HepG2 (cell line): ENCODE results near the gene RAPGEF2. TPM values are rescaled to one million over a fixed set of nuclear protein-coding genes. Genes with fewer than 3 reads are reported as not detected.

ENCODE experiments used
- ATAC-seq: fragments of 200-7000 bp; cut with Tn5 transposase; 3 replicates; pipeline ENCODE4 v1.9.1; 2020; ENCODE audit warnings: mild to moderate bottlenecking, moderate library complexity
- BruUV-seq: library from RNA; stranded (reverse); fragments of 400-500 nt; replicated peaks from 2 replicates; lab custom pipeline; 2021; lab: Mats Ljungman, UMichigan
- CTCF ChIA-PET: fragments of 300-600 bp; formaldehyde crosslinking; extraction: SDS; loops from one replicate; lab custom pipeline; 2021; ENCODE audit warnings: low total read pairs, inconsistent platforms, low intra/inter-chr PET ratio; lab: Yijun Ruan, JAX
- POLR2A ChIA-PET: fragments of 350-600 bp; sonication (Branson Sonifier 250); formaldehyde crosslinking; loops from one replicate; lab custom pipeline; 2020; ENCODE audit warnings: antibody characterized with exemption, inconsistent platforms; lab: Yijun Ruan, JAX
- DNase-seq: peaks from one replicate; pipeline ENCODE4 v3.0.0-alpha.2; 2015; ENCODE audit warnings: low spot score
- FAIRE-seq: peaks from 3 replicates; lab custom pipeline; 2011; peaks lifted over from hg19 to GRCh38; lab: Jason Lieb, UNC
- H2AFZ ChIP-seq: one replicate; pipeline ENCODE4 v1.6.1; 2011; ENCODE audit warnings: low read length, inconsistent platforms
- H3K27ac ChIP-seq: fragments of 300-600 bp; 3 replicates; pipeline ENCODE4 v1.8.0; 2011; ENCODE audit warnings: mixed run types, mild to moderate bottlenecking, mixed read lengths, low read length, inconsistent platforms; ENCODE audit not compliant: insufficient read depth; ENCODE audit errors: extremely low read length
- H3K27me3 ChIP-seq, 2 experiments: fragments of 200-600 bp in 1 of 2; 2 replicates in 1 of 2; 3 replicates in 1 of 2; pipeline versions ENCODE4 v1.6.0 to v1.8.0; 2011; ENCODE audit warnings: low read length in 2 of 2, mild to moderate bottlenecking in 2 of 2, moderate library complexity in 2 of 2, inconsistent platforms in 1 of 2; ENCODE audit not compliant: insufficient read depth in 2 of 2, control insufficient read depth in 1 of 2
- H3K36me3 ChIP-seq, 2 experiments: fragments of 200-600 bp in 1 of 2; replicated peaks in 1 of 2; 2 replicates in 1 of 2; 3 replicates in 1 of 2; pipeline versions ENCODE4 v1.5.1 to v1.8.0; 2011; ENCODE audit warnings: low read length in 2 of 2, inconsistent platforms in 1 of 2; ENCODE audit not compliant: insufficient read depth in 2 of 2, control insufficient read depth in 1 of 2
- H3K4me1 ChIP-seq: 2 replicates; pipeline ENCODE4 v1.5.1; 2012; ENCODE audit warnings: low read length, inconsistent platforms; ENCODE audit not compliant: insufficient read depth
- H3K4me2 ChIP-seq: 2 replicates; pipeline ENCODE4 v1.6.0; 2011; ENCODE audit warnings: low read depth, low read length, inconsistent platforms
- H3K4me3 ChIP-seq, 3 experiments: fragments of 200-600 bp in 1 of 3; sonication (generic), shearing (Covaris generic) in 1 of 3; replicated peaks in 1 of 3; 2 replicates each; pipeline ENCODE4 v1.5.1; 2011 to 2016; ENCODE audit warnings: low read length in 3 of 3, inconsistent platforms in 2 of 3, low read depth in 2 of 3, mild to moderate bottlenecking in 2 of 3, control low read depth in 1 of 3, mixed read lengths in 1 of 3; ENCODE audit not compliant: insufficient read depth in 1 of 3
- H3K79me2 ChIP-seq: one replicate; pipeline ENCODE4 v1.6.1; 2011; ENCODE audit warnings: low read length, inconsistent platforms; ENCODE audit not compliant: insufficient read depth
- H3K9ac ChIP-seq: 2 replicates; pipeline ENCODE4 v1.6.0; 2011; ENCODE audit warnings: mild to moderate bottlenecking, low read depth, low read length, inconsistent platforms; ENCODE audit not compliant: insufficient read depth
- H3K9me3 ChIP-seq: 2 replicates; pipeline ENCODE4 v1.5.1; 2012; ENCODE audit warnings: mild to moderate bottlenecking, low read length
- H4K20me1 ChIP-seq: 2 replicates; pipeline ENCODE4 v1.6.0; 2011; ENCODE audit warnings: inconsistent platforms, mild to moderate bottlenecking, low read length, moderate library complexity; ENCODE audit not compliant: insufficient read depth
- HNRNPLL ChIP-seq: fragments of 200-400 bp; formaldehyde crosslinking; IDR thresholded peaks from 2 replicates; pipeline ENCODE4 v1.6.1; 2017; ENCODE audit warnings: mild to moderate bottlenecking, low read depth, low read length; ENCODE audit not compliant: poor library complexity, severe bottlenecking
- ISX ChIP-seq: sonication (generic); formaldehyde crosslinking; conservative IDR thresholded peaks from 2 replicates; pipeline ENCODE4 v1.5.0; 2020; ENCODE audit warnings: missing genetic modification reagents
- MLX ChIP-seq: IDR thresholded peaks from 2 replicates; pipeline ENCODE4 v1.6.1; 2016
- PLRG1 ChIP-seq: fragments of 450-650 bp; conservative IDR thresholded peaks from 2 replicates; pipeline ENCODE4 v1.6.1; 2016
- STAG1 ChIP-seq: sonication (generic); formaldehyde crosslinking; IDR thresholded peaks from 2 replicates; pipeline ENCODE4 v1.4.0; 2020; ENCODE audit warnings: missing genetic modification reagents
- ZBTB26 ChIP-seq: IDR thresholded peaks from 2 replicates; pipeline ENCODE4 v1.6.1; 2016; ENCODE audit warnings: missing compliant biosample characterization, missing genetic modification reagents, borderline replicate concordance
- ZFP36L1 ChIP-seq: sonication (generic); formaldehyde crosslinking; IDR thresholded peaks from 2 replicates; pipeline ENCODE4 v1.8.0; 2022; ENCODE audit warnings: mild to moderate bottlenecking, missing genetic modification reagents, moderate library complexity
- WGBS: methylation state at CpG from one replicate; pipeline ENCODE4 v1.1.6; 2017; ENCODE audit warnings: low lambda C conversion rate; 5-methylcytosine and 5-hydroxymethylcytosine counted together
- in situ Hi-C: cut with HindIII; loops from 2 replicates; pipeline ENCODE4 v1.10.0; 2017; ENCODE audit warnings: low pct_unique_long_range_greater_than_20kb; ENCODE audit not compliant: extremely low pct_ligation_motif_present
- intact Hi-C: fragments of 100-400 bp; cut with micrococcal nuclease; formaldehyde crosslinking; loops from one replicate; pipeline ENCODE4 v1.10.0; 2022; ENCODE audit not compliant: unreplicated experiment
- polyA plus RNA-seq, 8 experiments: library from polyadenylated mRNA; depleted of rRNA in 3 of 8; stranded (reverse) in 7 of 8; unstranded in 1 of 8; fragments of >200 nt; fragmentation: Illumina TruSeq in 4 of 8; extraction: Trizol in 4 of 8; gene quantifications; 2 replicates each; pipeline versions ENCODE4 v1.2.1 to v1.2.3, GENCODE V29; 2011 to 2016; ENCODE audit warnings: low read depth in 4 of 8, missing spikeins in 1 of 8, mixed read lengths in 1 of 8; ENCODE audit not compliant: insufficient read depth in 1 of 8
- total RNA-seq, 5 experiments: library from RNA; depleted of rRNA; stranded (reverse); fragments of >200 nt; fragmentation: Illumina TruSeq; extraction: Trizol; gene quantifications; 2 replicates each; pipeline ENCODE4 v1.2.3, GENCODE V29; 2016; ENCODE audit warnings: low read depth in 1 of 5
- TF ChIP-seq, protein P1 (sequence below): sonication (generic); formaldehyde crosslinking; IDR thresholded peaks from 2 replicates; pipeline ENCODE4 v1.4.0; 2020; ENCODE audit warnings: missing genetic modification reagents, borderline replicate concordance
- TF ChIP-seq, protein P2 (sequence below): IDR thresholded peaks from 2 replicates; pipeline ENCODE4 v1.6.1; 2016; ENCODE audit warnings: mild to moderate bottlenecking

RAPGEF2 gene
- total and polyA plus RNA-seq, 2 of the 13 experiments (the other 11 are each of a cell fraction or from before 2014, with no cell fraction given), result 19.2 to 23.0 TPM

GRCh38 chr4:159389756-159390155, 286.9 kb downstream of the RAPGEF2 start:
- no peaks in the 10 kb centered on the region for H3K9me3 ChIP-seq
- no peak for FAIRE-seq
- no peaks in the 10 kb centered on the region for H3K27me3 ChIP-seq
- no peak overlapping the region for H3K9ac ChIP-seq
- no peaks in the 10 kb centered on the region for H3K36me3 ChIP-seq
- no peaks in the 10 kb centered on the region for H3K79me2 ChIP-seq
- H2AFZ ChIP-seq, result no peak overlapping the region
- no TSS peak for BruUV-seq
- H4K20me1 ChIP-seq, result no peaks in the 10 kb centered on the region
- no peak overlapping the region for H3K27ac ChIP-seq
- POLR2A ChIA-PET, result no interaction called here
- H3K4me2 ChIP-seq, result no peak overlapping the region
- ATAC-seq, result no peak
- no peak overlapping the region for H3K4me3 ChIP-seq
- H3K4me1 ChIP-seq, result no peaks in the 10 kb centered on the region
- TF ChIP-seq ISX (CRISPR knock-in tag) (no peak), MLX (CRISPR knock-in tag) (no peak), PLRG1 (no peak), STAG1 (no peak), ZBTB26 (CRISPR knock-in tag) (no peak), HNRNPLL (no peak), ZFP36L1 (CRISPR knock-in tag) (no peak)
- TF ChIP-seq, protein P1, sequence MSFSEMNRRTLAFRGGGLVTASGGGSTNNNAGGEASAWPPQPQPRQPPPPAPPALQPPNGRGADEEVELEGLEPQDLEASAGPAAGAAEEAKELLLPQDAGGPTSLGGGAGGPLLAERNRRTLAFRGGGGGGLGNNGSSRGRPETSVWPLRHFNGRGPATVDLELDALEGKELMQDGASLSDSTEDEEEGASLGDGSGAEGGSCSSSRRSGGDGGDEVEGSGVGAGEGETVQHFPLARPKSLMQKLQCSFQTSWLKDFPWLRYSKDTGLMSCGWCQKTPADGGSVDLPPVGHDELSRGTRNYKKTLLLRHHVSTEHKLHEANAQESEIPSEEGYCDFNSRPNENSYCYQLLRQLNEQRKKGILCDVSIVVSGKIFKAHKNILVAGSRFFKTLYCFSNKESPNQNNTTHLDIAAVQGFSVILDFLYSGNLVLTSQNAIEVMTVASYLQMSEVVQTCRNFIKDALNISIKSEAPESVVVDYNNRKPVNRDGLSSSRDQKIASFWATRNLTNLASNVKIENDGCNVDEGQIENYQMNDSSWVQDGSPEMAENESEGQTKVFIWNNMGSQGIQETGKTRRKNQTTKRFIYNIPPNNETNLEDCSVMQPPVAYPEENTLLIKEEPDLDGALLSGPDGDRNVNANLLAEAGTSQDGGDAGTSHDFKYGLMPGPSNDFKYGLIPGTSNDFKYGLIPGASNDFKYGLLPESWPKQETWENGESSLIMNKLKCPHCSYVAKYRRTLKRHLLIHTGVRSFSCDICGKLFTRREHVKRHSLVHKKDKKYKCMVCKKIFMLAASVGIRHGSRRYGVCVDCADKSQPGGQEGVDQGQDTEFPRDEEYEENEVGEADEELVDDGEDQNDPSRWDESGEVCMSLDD (CRISPR knock-in tag), result no peak
- TF ChIP-seq, protein P2, sequence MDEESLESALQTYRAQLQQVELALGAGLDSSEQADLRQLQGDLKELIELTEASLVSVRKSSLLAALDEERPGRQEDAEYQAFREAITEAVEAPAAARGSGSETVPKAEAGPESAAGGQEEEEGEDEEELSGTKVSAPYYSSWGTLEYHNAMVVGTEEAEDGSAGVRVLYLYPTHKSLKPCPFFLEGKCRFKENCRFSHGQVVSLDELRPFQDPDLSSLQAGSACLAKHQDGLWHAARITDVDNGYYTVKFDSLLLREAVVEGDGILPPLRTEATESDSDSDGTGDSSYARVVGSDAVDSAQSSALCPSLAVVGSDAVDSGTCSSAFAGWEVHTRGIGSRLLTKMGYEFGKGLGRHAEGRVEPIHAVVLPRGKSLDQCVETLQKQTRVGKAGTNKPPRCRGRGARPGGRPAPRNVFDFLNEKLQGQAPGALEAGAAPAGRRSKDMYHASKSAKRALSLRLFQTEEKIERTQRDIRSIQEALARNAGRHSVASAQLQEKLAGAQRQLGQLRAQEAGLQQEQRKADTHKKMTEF (CRISPR knock-in tag), result no peak
- no peak for DNase-seq
- in situ Hi-C loops (no loop called here), intact Hi-C loops (no loop called here)
- CTCF ChIA-PET, result no interaction called here
- 83% methylated on average over 11 of the region's 23 CpGs for WGBS
